ENCODE data around the gene MX2. TPM values are rescaled to one million over a fixed set of nuclear protein-coding genes. Genes with fewer than 3 reads are reported as not detected.

MX2 gene
- total RNA-seq, 1 experiment from 2014 or later = 0.15 TPM

- H3K9me2 ChIP-seq (replicated peaks; ENCODE audit: low read length) = no peaks in the 10 kb centered on the region
- CTCF ChIA-PET = no interaction called here
- no peak overlapping the region for H3K4me3 ChIP-seq (ENCODE audit: low read length)
- TF ChIP-seq EZH2phosphoT487 (IDR thresholded peaks at IDR 0.05; ENCODE audit: borderline replicate concordance, low read length) (no peak), EZH2 (IDR thresholded peaks at IDR 0.05; ENCODE audit: low read length, unreplicated experiment) (no peak)
- TF ChIP-seq, protein P1, sequence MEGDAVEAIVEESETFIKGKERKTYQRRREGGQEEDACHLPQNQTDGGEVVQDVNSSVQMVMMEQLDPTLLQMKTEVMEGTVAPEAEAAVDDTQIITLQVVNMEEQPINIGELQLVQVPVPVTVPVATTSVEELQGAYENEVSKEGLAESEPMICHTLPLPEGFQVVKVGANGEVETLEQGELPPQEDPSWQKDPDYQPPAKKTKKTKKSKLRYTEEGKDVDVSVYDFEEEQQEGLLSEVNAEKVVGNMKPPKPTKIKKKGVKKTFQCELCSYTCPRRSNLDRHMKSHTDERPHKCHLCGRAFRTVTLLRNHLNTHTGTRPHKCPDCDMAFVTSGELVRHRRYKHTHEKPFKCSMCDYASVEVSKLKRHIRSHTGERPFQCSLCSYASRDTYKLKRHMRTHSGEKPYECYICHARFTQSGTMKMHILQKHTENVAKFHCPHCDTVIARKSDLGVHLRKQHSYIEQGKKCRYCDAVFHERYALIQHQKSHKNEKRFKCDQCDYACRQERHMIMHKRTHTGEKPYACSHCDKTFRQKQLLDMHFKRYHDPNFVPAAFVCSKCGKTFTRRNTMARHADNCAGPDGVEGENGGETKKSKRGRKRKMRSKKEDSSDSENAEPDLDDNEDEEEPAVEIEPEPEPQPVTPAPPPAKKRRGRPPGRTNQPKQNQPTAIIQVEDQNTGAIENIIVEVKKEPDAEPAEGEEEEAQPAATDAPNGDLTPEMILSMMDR (conservative IDR thresholded peaks at IDR 0.05; ENCODE audit: low read depth, low read length) = no peak
- no peak overlapping the region for H3K9ac ChIP-seq (ENCODE audit: low read length)
- no peaks in the 10 kb centered on the region for H3K79me2 ChIP-seq (ENCODE audit: low read length)
- BruUV-seq (replicated peaks) = no TSS peak
- intact Hi-C loops (cut with micrococcal nuclease) = no loop called here
- H3K27ac ChIP-seq (ENCODE audit: low read length) = no peak overlapping the region
- H3K4me1 ChIP-seq (ENCODE audit: insufficient read depth, low read length) = no peaks in the 10 kb centered on the region
- H4K20me1 ChIP-seq (ENCODE audit: low read length) = no peaks in the 10 kb centered on the region
- ATAC-seq (no peak), DNase-seq (no peak)
- no peaks in the 10 kb centered on the region for H3K36me3 ChIP-seq (ENCODE audit: low read depth, low read length)
- POLR2A ChIA-PET (ENCODE audit: unreplicated experiment) = no interaction called here
- no peaks in the 10 kb centered on the region for H3K9me3 ChIP-seq (ENCODE audit: low read length)
- no peak overlapping the region for H3K4me2 ChIP-seq (ENCODE audit: low read length)
- no peak overlapping the region for H2AFZ ChIP-seq (ENCODE audit: low read length)
- no peaks in the 10 kb centered on the region for H3K27me3 ChIP-seq (ENCODE audit: low read length)
- no peaks in the 10 kb centered on the region for H3F3A ChIP-seq (ENCODE audit: low read length, unreplicated experiment)
Observed at GRCh38 chr21:41442481-41443186, 80.8 kb downstream of the MX2 start.

GRCh38 chr21:41443562-41443961, 81.7 kb downstream of the MX2 start:
- Histone ChIP-seq H3K9ac (ENCODE audit: low read length) (no peak overlapping the region), H2AFZ (ENCODE audit: low read length) (no peak overlapping the region), H3K4me2 (ENCODE audit: low read length) (no peak overlapping the region), H3K9me3 (ENCODE audit: low read length) (no peaks in the 10 kb centered on the region), H3K4me3 (ENCODE audit: low read length) (no peak overlapping the region), H3K79me2 (ENCODE audit: low read length) (no peaks in the 10 kb centered on the region), H3K9me2 (replicated peaks; ENCODE audit: low read length) (no peaks in the 10 kb centered on the region), H4K20me1 (ENCODE audit: low read length) (no peaks in the 10 kb centered on the region), H3K27me3 (ENCODE audit: low read length) (no peaks in the 10 kb centered on the region), H3K36me3 (ENCODE audit: low read depth, low read length) (no peaks in the 10 kb centered on the region), H3F3A (ENCODE audit: low read length, unreplicated experiment) (no peaks in the 10 kb centered on the region), H3K27ac (ENCODE audit: low read length) (no peak overlapping the region), H3K4me1 (ENCODE audit: insufficient read depth, low read length) (no peaks in the 10 kb centered on the region)
- TF ChIP-seq EZH2phosphoT487 (IDR thresholded peaks at IDR 0.05; ENCODE audit: borderline replicate concordance, low read length) = no peak
- no peak for TF ChIP-seq EZH2 (IDR thresholded peaks at IDR 0.05; ENCODE audit: low read length, unreplicated experiment)
- TF ChIP-seq, protein P1 (conservative IDR thresholded peaks at IDR 0.05; ENCODE audit: low read depth, low read length) = no peak
- BruUV-seq (replicated peaks) = no TSS peak
- intact Hi-C loops (cut with micrococcal nuclease) = no loop called here
- ATAC-seq (no peak), DNase-seq (no peak)
- ChIA-PET POLR2A (ENCODE audit: unreplicated experiment) (no interaction called here), CTCF (no interaction called here)

DNA sequence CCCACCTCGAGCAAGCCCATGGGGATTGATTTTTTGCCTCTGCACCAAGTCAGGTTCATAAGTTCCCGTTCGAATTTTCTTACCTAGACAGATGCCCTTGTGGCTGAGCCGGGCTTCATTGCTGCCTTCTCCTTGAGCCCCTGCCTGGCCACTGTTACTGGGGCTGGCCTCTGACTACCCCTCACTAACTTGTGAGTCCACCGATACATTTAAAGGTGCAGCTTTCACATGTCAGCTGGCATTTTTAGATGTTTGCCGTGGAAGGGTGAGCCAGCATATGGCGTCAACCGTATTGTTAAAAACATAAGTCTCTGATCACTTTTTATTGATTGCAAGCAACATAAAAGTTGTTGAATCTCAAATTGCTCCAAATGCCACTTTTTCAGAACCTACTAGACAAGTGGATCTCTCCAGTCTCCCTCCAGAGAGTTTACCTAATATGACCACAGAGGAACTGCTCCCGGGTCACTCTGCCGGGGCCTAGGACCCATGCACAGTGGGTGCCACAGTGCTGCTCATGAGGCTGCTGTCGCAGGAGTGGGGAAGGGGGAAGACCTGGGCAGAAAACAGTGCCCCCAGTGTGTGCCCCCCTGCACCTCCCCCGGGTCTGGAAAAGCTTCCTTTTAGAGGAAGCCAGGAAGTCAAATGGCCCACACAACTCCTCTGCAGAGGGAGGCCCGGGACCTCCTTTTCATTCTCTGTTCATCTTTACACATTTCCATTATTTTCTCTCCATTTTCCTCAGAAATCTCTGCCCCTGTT, 83.1 kb downstream of the MX2 start:
- ChIA-PET CTCF (no interaction called here), POLR2A (ENCODE audit: unreplicated experiment) (interaction anchor here (0.6 kb wide), 1 partner anchor 824 kb away, joined by 3 read pairs; no protein-coding TSS in a partner anchor)
- no peak overlapping the region for H3K9ac ChIP-seq (ENCODE audit: low read length)
- intact Hi-C loops (cut with micrococcal nuclease) = no loop called here
- H3K9me2 ChIP-seq (replicated peaks; ENCODE audit: low read length) = no peaks in the 10 kb centered on the region
- H3K27me3 ChIP-seq (ENCODE audit: low read length) = no peaks in the 10 kb centered on the region
- H3K4me1 ChIP-seq (ENCODE audit: insufficient read depth, low read length) = no peaks in the 10 kb centered on the region
- no peak overlapping the region for H2AFZ ChIP-seq (ENCODE audit: low read length)
- no peak overlapping the region for H3K27ac ChIP-seq (ENCODE audit: low read length)
- no peaks in the 10 kb centered on the region for H3K79me2 ChIP-seq (ENCODE audit: low read length)
- no peaks in the 10 kb centered on the region for H3F3A ChIP-seq (ENCODE audit: low read length, unreplicated experiment)
- no peaks in the 10 kb centered on the region for H3K36me3 ChIP-seq (ENCODE audit: low read depth, low read length)
- DNase-seq (no peak), ATAC-seq (no peak)
- no TSS peak for BruUV-seq (replicated peaks)
- H3K4me2 ChIP-seq (ENCODE audit: low read length) = no peak overlapping the region
- H3K4me3 ChIP-seq (ENCODE audit: low read length) = no peak overlapping the region
- no peaks in the 10 kb centered on the region for H3K9me3 ChIP-seq (ENCODE audit: low read length)
- no peaks in the 10 kb centered on the region for H4K20me1 ChIP-seq (ENCODE audit: low read length)
- TF ChIP-seq, protein P1 (conservative IDR thresholded peaks at IDR 0.05; ENCODE audit: low read depth, low read length) = no peak
- TF ChIP-seq EZH2 (IDR thresholded peaks at IDR 0.05; ENCODE audit: low read length, unreplicated experiment) = no peak
